GM12801 (cell line): ENCODE measurements around the gene ZNF396.

Experiments
- TF ChIP-seq, protein P1 (sequence below): IDR thresholded peaks from one replicate; pipeline ENCODE4 v1.5.1; 2011; ENCODE audit warnings: control low read depth; ENCODE audit not compliant: insufficient read length; ENCODE audit errors: extremely low read depth

ZNF396 gene

DNA sequence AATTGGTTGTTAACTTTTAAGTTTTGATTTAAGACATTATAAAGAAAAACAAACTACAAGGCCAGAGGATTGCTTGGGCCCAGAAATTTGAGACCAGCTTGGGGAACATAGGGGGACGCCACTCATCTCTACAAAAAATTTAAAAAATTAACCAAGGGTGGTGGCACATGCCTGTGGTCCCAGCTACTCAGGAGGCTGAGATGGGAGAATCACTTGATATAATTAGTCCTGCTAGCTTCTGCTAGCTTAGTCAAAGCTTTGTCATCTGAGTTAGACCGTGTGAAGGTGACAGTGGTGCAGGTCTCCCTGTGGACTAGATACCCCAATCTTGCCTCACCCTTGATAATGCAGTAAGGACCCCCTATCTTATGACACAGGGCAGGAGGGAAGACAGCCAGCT is 6.0 kb upstream of the ZNF396 start:
- TF ChIP-seq, protein P1, sequence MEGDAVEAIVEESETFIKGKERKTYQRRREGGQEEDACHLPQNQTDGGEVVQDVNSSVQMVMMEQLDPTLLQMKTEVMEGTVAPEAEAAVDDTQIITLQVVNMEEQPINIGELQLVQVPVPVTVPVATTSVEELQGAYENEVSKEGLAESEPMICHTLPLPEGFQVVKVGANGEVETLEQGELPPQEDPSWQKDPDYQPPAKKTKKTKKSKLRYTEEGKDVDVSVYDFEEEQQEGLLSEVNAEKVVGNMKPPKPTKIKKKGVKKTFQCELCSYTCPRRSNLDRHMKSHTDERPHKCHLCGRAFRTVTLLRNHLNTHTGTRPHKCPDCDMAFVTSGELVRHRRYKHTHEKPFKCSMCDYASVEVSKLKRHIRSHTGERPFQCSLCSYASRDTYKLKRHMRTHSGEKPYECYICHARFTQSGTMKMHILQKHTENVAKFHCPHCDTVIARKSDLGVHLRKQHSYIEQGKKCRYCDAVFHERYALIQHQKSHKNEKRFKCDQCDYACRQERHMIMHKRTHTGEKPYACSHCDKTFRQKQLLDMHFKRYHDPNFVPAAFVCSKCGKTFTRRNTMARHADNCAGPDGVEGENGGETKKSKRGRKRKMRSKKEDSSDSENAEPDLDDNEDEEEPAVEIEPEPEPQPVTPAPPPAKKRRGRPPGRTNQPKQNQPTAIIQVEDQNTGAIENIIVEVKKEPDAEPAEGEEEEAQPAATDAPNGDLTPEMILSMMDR, result no peak

DNA sequence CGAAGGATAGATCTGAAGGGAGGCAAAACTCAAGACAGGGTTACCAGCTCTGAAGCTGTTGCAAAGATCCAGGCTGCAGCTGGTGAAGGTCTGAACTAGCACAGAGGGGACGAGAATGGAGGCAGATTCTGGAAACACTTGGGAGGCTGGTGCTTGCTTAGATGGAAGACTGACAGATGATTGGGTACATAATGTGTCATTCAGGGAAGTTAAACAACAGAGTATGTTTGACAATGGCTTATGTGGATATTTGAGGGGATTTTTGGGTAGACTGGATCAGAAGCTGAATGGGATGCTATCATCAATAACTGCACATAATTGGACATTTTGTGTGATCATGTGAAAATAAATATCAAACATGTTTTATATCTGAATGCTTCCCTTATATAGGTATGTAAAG is 2.3 kb upstream of the ZNF396 start:
- TF ChIP-seq, protein P1, result no peak

DNA sequence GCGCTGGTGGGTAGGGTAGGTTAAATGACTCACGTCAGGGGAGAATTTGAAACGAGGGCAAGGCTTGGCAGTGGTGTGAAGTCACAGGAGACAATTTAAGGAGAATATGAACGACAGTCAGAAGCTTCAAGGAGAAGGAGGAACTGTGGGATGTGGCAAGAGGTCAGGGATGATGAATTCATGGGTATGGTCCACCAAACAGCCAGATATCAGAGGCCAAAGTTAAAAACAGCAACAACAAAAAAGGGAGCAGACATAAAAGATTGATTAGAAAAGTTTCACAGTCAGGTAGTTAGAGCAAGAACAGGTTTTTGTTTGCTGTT is 1.4 kb upstream of the ZNF396 start:
- TF ChIP-seq, protein P1, result no peak

DNA sequence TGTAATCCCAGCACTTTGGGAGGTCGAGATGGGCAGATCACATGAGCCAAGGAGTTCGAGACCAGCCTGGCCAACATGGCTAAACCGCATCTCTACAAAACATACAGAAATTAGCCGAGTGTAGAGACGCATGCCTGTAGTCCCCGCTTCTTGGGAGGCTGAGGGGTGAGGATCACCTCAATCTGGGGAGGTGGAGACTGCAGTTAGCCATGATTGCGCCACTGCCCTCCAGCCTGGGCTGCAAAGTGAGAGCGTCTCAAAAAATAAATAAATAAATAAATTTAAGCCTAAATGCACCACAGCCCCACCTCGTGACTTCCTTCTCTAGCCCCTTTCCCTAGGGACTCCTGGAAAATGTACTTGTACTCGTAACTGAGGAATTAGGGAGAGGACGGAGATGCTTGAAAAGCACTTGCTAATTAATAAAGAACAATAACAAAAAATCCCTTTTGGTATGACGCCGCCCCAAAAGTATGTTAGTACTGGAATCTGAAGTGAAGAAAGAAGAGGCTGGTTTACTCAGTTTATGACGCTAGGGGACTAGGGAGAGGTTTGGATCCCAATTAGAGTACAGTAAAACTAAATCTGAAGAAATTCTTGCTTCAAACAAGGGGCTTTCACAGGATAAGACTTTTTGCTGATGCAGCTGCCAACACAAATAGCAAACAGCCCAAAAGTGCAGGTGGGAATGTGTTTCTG is 887 bp upstream of the ZNF396 start:
- TF ChIP-seq, protein P1, result no peak

DNA sequence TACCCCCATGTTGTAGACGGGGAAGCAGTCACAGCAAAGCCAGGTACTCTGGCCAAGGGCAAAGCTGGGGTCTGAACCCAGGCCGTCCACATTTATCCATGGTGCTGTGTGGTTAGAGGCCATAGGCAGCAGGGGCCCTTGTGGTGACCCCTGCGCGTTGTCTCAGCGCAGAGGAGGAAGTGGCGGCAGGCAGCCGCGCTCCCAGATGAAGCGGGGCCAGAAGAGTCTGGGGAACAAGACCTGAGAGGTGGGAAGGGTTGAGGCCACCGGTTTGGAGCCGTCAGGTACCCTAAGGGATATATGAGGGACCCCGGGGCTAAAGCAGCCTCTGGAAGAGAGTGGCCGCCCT is 770 bp downstream of the ZNF396 start:
- TF ChIP-seq, protein P1, result no peak

DNA sequence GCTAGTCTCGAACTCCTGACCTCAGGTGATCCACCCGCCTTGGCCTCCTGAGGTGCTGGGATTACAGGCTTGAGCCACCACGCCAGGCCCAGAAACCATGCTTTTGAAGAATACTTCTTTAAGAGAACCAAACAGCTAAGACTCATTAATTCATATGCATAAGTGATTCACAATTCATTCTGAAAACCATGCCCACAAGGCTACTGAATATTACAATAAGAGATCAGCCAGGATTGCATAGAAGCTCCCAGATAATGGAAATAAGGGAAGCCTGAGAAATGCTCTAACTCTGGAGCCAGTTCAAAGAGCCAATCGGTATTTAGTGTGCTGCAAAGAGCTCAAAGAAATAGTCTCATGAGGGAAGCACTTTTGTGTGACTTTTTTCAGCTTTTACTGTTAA is 2.4 kb downstream of the ZNF396 start:
- TF ChIP-seq, protein P1, result no peak

DNA sequence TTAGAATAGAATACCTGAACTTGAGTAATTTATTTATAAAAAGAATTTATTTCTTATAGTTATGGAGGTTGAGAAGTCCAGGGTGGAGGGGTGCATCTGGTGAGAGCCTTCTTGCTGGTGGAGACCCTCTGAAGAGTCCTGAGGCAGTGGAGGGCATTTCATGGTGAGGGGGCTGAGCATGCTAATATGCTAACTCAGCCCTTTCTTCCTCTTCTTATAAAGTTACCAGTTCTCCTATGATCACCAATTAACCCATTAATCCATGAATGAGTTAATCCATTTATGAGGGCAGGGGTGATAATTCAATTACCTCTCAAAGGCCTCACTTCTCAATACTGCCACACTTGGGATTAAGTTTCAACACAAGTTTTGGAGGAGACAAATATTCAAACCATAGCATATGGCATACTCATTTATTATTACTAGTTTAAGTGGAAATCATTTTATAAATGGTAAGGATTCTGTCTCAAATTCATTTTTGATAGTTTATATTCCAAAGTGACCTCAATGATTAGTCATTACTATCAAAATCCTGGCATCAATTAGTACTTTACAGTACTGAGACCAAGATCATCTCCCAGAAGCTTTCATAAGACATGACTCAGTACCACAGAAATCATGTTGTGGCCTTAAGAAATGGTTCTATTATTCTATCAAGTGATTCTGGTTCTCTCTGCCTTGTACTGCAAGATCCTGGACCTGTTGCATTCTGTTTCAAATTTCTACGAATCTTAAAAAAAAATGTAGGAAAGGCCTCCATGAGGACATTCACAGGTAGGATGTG is 5.5 kb downstream of the ZNF396 start:
- TF ChIP-seq, protein P1, result no peak
